Measurements from ENCODE around the gene PTEN.

DNA sequence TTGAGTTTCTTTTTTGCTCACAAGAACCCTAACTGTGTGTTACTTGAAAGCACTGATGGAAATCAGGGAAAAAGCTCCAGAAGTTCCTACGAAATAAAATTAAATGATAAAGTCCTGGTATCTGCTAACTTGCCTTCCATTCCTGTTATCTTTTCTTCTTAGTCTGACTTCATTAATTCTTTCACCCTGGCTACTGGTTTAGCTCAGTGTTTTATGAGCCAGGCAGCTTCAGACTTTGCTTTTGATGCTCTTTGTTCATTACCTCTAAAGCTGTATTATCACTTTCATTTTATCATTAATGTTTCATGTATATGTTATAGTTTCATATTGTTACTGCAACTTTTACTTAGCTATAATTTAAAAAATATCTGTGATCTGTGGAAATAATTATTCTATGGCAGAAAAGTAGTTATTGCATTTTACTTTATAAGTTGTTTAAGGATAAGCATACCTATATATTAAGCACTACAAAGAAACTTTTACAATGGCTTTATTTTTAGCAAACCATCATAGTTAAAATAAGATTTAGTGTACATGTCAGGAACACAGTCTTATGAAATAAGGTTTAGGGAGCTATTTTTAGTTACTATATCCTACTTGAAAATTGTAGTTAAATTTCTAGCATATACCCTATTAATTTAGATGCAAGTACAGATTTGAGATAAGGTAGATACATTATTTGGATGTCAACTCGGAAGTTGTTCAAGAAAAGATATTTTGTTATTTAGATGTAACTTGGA, 19.3 kb downstream of the PTEN start:
- TF ChIP-seq, protein P1, sequence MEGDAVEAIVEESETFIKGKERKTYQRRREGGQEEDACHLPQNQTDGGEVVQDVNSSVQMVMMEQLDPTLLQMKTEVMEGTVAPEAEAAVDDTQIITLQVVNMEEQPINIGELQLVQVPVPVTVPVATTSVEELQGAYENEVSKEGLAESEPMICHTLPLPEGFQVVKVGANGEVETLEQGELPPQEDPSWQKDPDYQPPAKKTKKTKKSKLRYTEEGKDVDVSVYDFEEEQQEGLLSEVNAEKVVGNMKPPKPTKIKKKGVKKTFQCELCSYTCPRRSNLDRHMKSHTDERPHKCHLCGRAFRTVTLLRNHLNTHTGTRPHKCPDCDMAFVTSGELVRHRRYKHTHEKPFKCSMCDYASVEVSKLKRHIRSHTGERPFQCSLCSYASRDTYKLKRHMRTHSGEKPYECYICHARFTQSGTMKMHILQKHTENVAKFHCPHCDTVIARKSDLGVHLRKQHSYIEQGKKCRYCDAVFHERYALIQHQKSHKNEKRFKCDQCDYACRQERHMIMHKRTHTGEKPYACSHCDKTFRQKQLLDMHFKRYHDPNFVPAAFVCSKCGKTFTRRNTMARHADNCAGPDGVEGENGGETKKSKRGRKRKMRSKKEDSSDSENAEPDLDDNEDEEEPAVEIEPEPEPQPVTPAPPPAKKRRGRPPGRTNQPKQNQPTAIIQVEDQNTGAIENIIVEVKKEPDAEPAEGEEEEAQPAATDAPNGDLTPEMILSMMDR (conservative IDR thresholded peaks at IDR 0.05 in 1 of 2, IDR thresholded peaks at IDR 0.05 in 1 of 2; ENCODE audit: extremely low read depth in 1 of 2, insufficient read depth in 1 of 2, low read depth in 1 of 2, low read length in 2 of 2): no peak
- TF ChIP-seq EZH2 (IDR thresholded peaks at IDR 0.05; ENCODE audit: borderline replicate concordance, low read length): no peak

Data from mammary epithelial cell (primary cell).